ENCODE results near the gene CRYBB2. TPM values are rescaled to one million over a fixed set of nuclear protein-coding genes. Genes with fewer than 3 reads are reported as not detected.
"Not testable (repeated sequence)": the region's sequence is repeated elsewhere in the genome, so short reads cannot be mapped to it uniquely, and the experiment has no call there.

The CRYBB2 gene
- total RNA-seq, 1 experiment from 2014 or later: 0.39 TPM

DNA sequence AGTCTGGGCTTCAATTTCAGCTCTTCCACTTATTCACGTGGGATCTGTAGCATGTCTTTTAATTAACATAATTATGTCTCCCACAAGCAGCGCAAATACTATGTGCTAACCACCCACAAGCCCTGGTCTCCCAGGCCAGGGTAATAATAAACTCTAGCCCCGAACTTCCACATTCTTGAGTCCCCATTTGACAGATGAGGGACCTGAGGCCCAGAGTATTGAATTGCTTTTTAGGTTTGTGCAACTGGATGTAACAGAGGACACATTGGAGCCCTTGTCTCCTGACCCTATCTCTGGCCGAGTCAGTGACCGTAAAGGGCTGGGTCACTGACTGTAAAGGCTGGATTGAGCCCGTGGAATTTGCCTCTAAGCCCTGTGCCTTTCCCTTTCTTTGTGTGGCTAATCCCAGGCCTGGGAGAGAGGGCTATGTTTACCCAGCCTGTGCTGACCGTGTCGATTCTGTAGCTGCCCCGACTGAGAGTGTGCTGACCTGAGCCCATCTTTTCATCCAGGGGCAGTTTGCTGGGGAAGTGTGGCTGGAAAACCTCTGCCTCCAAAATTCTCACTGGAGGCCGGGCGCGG is 3.9 kb downstream of the CRYBB2 start:
- Histone ChIP-seq H3K36me3 (ENCODE audit: control insufficient read depth, insufficient read depth, low read length) (no peaks in the 10 kb centered on the region), H3K9me3 (ENCODE audit: control insufficient read depth, insufficient read depth, low read depth, low read length) (no peaks in the 10 kb centered on the region), H3K4me1 (ENCODE audit: control insufficient read depth, insufficient read depth, low read length) (no peaks in the 10 kb centered on the region), H3K4me3 (ENCODE audit: low read depth in 2 of 2, low read length in 2 of 2) (no peak overlapping the region), H3K27me3 (ENCODE audit: control insufficient read depth, insufficient read depth, low read length) (no peaks in the 10 kb centered on the region; the same call in 1 of the 2 replicates), H3K27ac (ENCODE audit: low read length) (no peak overlapping the region)
- ChIA-PET CTCF (no interaction called here), POLR2A (no interaction called here)
- TF ChIP-seq SIN3A (IDR thresholded peaks at IDR 0.05; ENCODE audit: borderline replicate concordance, insufficient read depth, low read depth, low read length) (no peak), TCF7L2 (IDR thresholded peaks at IDR 0.05; ENCODE audit: low read depth, low read length) (no peak), POLR2AphosphoS5 (IDR thresholded peaks at IDR 0.05; ENCODE audit: low read depth, low read length) (no peak), CTCF (IDR thresholded peaks at IDR 0.05) (no peak), REST (IDR thresholded peaks at IDR 0.05; ENCODE audit: insufficient read depth in 1 of 2, low read depth in 2 of 2, low read length in 1 of 2) (no peak)
- intact Hi-C loops (cut with micrococcal nuclease; ENCODE audit: unreplicated experiment): no loop called here
- DNase-seq (ENCODE audit: low read depth, low spot score) (no peak), ATAC-seq (no peak)
- in situ Hi-C loops (cut with HindIII; ENCODE audit: low pct_unique_long_range_greater_than_20kb, low sequenced_read_pairs): no loop called here
- no TSS peak for BruUV-seq (replicated peaks)

- Histone ChIP-seq H3K36me3 (ENCODE audit: control insufficient read depth, insufficient read depth, low read length) (no peaks in the 10 kb centered on the region), H3K9me3 (ENCODE audit: control insufficient read depth, insufficient read depth, low read depth, low read length) (no peaks in the 10 kb centered on the region), H3K27me3 (ENCODE audit: control insufficient read depth, insufficient read depth, low read length) (no peaks in the 10 kb centered on the region), H3K4me1 (ENCODE audit: control insufficient read depth, insufficient read depth, low read length) (no peaks in the 10 kb centered on the region), H3K4me3 (ENCODE audit: low read depth in 2 of 2, low read length in 2 of 2) (no peak overlapping the region), H3K27ac (ENCODE audit: low read length) (no peak overlapping the region)
- DNase-seq (ENCODE audit: low read depth, low spot score): no peak
- ATAC-seq: no peak
- intact Hi-C loops (cut with micrococcal nuclease; ENCODE audit: unreplicated experiment): no loop called here
- TF ChIP-seq POLR2AphosphoS5 (IDR thresholded peaks at IDR 0.05; ENCODE audit: low read depth, low read length) (no peak), CTCF (IDR thresholded peaks at IDR 0.05) (no peak)
- no TSS peak for BruUV-seq (replicated peaks)
- POLR2A ChIA-PET: no interaction called here
- in situ Hi-C loops (cut with HindIII; ENCODE audit: low pct_unique_long_range_greater_than_20kb, low sequenced_read_pairs): no loop called here
- CTCF ChIA-PET: no interaction called here
Observed at GRCh38 chr22:25228822-25229221, 9.4 kb downstream of the CRYBB2 start.

- CTCF ChIA-PET; BruUV-seq (replicated peaks): not testable (repeated sequence)
Observed at GRCh38 chr22:25230760-25231159, 11.3 kb downstream of the CRYBB2 start.

More at GRCh38 chr22:25230760-25231159, 11.3 kb downstream of the CRYBB2 start:
- POLR2A ChIA-PET; DNase-seq (ENCODE audit: low read depth, low spot score); H3K9me3 ChIP-seq (ENCODE audit: control insufficient read depth, insufficient read depth, low read depth, low read length); in situ Hi-C loops (cut with HindIII; ENCODE audit: low pct_unique_long_range_greater_than_20kb, low sequenced_read_pairs); H3K27ac ChIP-seq (ENCODE audit: low read length); H3K4me1 ChIP-seq (ENCODE audit: control insufficient read depth, insufficient read depth, low read length); intact Hi-C loops (cut with micrococcal nuclease; ENCODE audit: unreplicated experiment); ATAC-seq; H3K4me3 ChIP-seq (ENCODE audit: low read depth in 2 of 2, low read length in 2 of 2); H3K27me3 ChIP-seq (ENCODE audit: control insufficient read depth, insufficient read depth, low read length); H3K36me3 ChIP-seq (ENCODE audit: control insufficient read depth, insufficient read depth, low read length): not testable (repeated sequence)
